OCI-LY7 (cell line): ENCODE measurements around the gene MISP.

ENCODE experiments used
- CTCF ChIP-seq: fragments of 200-600 bp; sonication (generic); conservative IDR thresholded peaks from 2 replicates; pipeline ENCODE4 v1.5.1; 2014; ENCODE audit warnings: mild to moderate bottlenecking, antibody characterized with exemption, low read length, moderate library complexity, mixed read lengths
- EZH2phosphoT487 ChIP-seq: fragments of 200-600 bp; sonication (generic); IDR thresholded peaks from 2 replicates; pipeline ENCODE4 v1.6.1; 2018; ENCODE audit warnings: low read depth, borderline replicate concordance, mild to moderate bottlenecking, mixed run types, antibody characterized with exemption, low read length, moderate library complexity, mixed read lengths

GRCh38 chr19:812049-812746, 61.3 kb downstream of the MISP start:
- TF ChIP-seq CTCF (no peak), EZH2phosphoT487 (no peak)
